HEK293 (cell line): ENCODE results near the gene KBTBD8.

Experiments
- CTCF ChIA-PET: fragments of 350-600 bp; formaldehyde crosslinking; extraction: SDS; loops from one replicate; lab custom pipeline; 2021; ENCODE audit warnings: antibody characterized with exemption; lab: Yijun Ruan, JAX
- POLR2A ChIA-PET: fragments of 300-600 bp; formaldehyde crosslinking; extraction: SDS; loops from one replicate; lab custom pipeline; 2020; ENCODE audit warnings: antibody characterized with exemption, inconsistent platforms; lab: Yijun Ruan, JAX
- H3K27ac ChIP-seq: fragments of 200-500 bp; sonication (Bioruptor generic); 2 replicates; pipeline ENCODE4 v1.5.1; 2014; ENCODE audit warnings: low read depth, low read length, control low read depth, inconsistent platforms; ENCODE audit errors: extremely low read depth
- H3K36me3 ChIP-seq, 2 experiments: fragments of 200-500 bp in 1 of 2; sonication (Bioruptor generic) in 1 of 2; 1 replicate in 1 of 2; 2 replicates in 1 of 2; pipeline ENCODE4 v1.5.1; 2014 to 2017; ENCODE audit warnings: inconsistent platforms in 2 of 2, low read length in 2 of 2; ENCODE audit not compliant: control insufficient read depth in 2 of 2, insufficient read depth in 1 of 2
- H3K4me1 ChIP-seq: fragments of 200-500 bp; sonication (Bioruptor generic); 2 replicates; pipeline ENCODE4 v1.5.1; 2014; ENCODE audit warnings: mild to moderate bottlenecking, low read length, inconsistent platforms; ENCODE audit not compliant: control insufficient read depth, insufficient read depth
- H3K4me3 ChIP-seq: 2 replicates; pipeline ENCODE4 v1.5.1; 2011; ENCODE audit warnings: low read depth, mild to moderate bottlenecking, control low read depth, low read length, moderate library complexity
- H3K9me3 ChIP-seq: fragments of 200-500 bp; sonication (Bioruptor generic); 2 replicates; pipeline ENCODE4 v1.5.1; 2014; ENCODE audit warnings: low read depth, low read length, inconsistent platforms; ENCODE audit not compliant: control insufficient read depth, insufficient read depth
- AEBP2 ChIP-seq: fragments of 450-650 bp; formaldehyde crosslinking; IDR thresholded peaks from 2 replicates; pipeline ENCODE4 v1.5.1; 2016; ENCODE audit warnings: missing biosample characterization, missing genetic modification characterization, borderline replicate concordance
- FEZF1 ChIP-seq: fragments of 450-650 bp; formaldehyde crosslinking; IDR thresholded peaks from 2 replicates; pipeline ENCODE4 v1.5.1; 2016; ENCODE audit warnings: missing biosample characterization, missing genetic modification characterization
- GLI4 ChIP-seq: fragments of 450-650 bp; formaldehyde crosslinking; IDR thresholded peaks from 2 replicates; pipeline ENCODE4 v1.5.1; 2016; ENCODE audit warnings: missing biosample characterization, missing genetic modification characterization
- OVOL3 ChIP-seq: fragments of 450-650 bp; formaldehyde crosslinking; IDR thresholded peaks from 2 replicates; pipeline ENCODE4 v1.5.1; 2016; ENCODE audit warnings: missing biosample characterization, missing genetic modification characterization
- PATZ1 ChIP-seq: fragments of 450-650 bp; formaldehyde crosslinking; IDR thresholded peaks from 2 replicates; pipeline ENCODE4 v1.5.1; 2016; ENCODE audit warnings: missing biosample characterization, missing genetic modification characterization
- PRDM1 ChIP-seq: fragments of 450-650 bp; formaldehyde crosslinking; IDR thresholded peaks from 2 replicates; pipeline ENCODE4; 2016; ENCODE audit warnings: missing biosample characterization, missing genetic modification characterization
- SETDB1 ChIP-seq: IDR thresholded peaks from one replicate; pipeline ENCODE4 v1.6.1; 2017; ENCODE audit warnings: mild to moderate bottlenecking, low read length, moderate library complexity, mixed read lengths; ENCODE audit not compliant: insufficient read length
- ZBTB17 ChIP-seq: fragments of 450-650 bp; formaldehyde crosslinking; IDR thresholded peaks from 2 replicates; pipeline ENCODE4 v1.5.1; 2016; ENCODE audit warnings: missing biosample characterization, missing genetic modification characterization
- ZBTB20 ChIP-seq: fragments of 450-650 bp; formaldehyde crosslinking; IDR thresholded peaks from 2 replicates; pipeline ENCODE4 v1.5.1; 2016; ENCODE audit warnings: missing biosample characterization, missing genetic modification characterization
- ZBTB8A ChIP-seq: fragments of 450-650 bp; formaldehyde crosslinking; IDR thresholded peaks from 2 replicates; pipeline ENCODE4 v1.5.1; 2016; ENCODE audit warnings: missing biosample characterization, missing genetic modification characterization
- ZNF10 ChIP-seq: fragments of 450-650 bp; formaldehyde crosslinking; IDR thresholded peaks from 2 replicates; pipeline ENCODE4 v1.5.1; 2017; ENCODE audit warnings: missing biosample characterization, missing genetic modification characterization
- ZNF138 ChIP-seq: fragments of 450-650 bp; formaldehyde crosslinking; IDR thresholded peaks from 2 replicates; pipeline ENCODE4 v1.5.1; 2016; ENCODE audit warnings: missing biosample characterization, missing genetic modification characterization, borderline replicate concordance
- ZNF223 ChIP-seq: fragments of 450-650 bp; formaldehyde crosslinking; IDR thresholded peaks from 2 replicates; pipeline ENCODE4 v1.5.1; 2016; ENCODE audit warnings: missing biosample characterization, missing genetic modification characterization
- ZNF239 ChIP-seq: fragments of 450-650 bp; formaldehyde crosslinking; IDR thresholded peaks from 2 replicates; pipeline ENCODE4 v1.5.1; 2016; ENCODE audit warnings: missing biosample characterization, missing genetic modification characterization
- ZNF292 ChIP-seq: fragments of 450-650 bp; formaldehyde crosslinking; IDR thresholded peaks from 2 replicates; pipeline ENCODE4 v1.5.1; 2016; ENCODE audit warnings: low read depth, missing biosample characterization, missing genetic modification characterization, borderline replicate concordance
- ZNF324 ChIP-seq: fragments of 450-650 bp; formaldehyde crosslinking; IDR thresholded peaks from 2 replicates; pipeline ENCODE4 v1.5.1; 2016; ENCODE audit warnings: missing biosample characterization, missing genetic modification characterization
- ZNF398 ChIP-seq: fragments of 450-650 bp; formaldehyde crosslinking; IDR thresholded peaks from 2 replicates; pipeline ENCODE4 v1.5.1; 2017; ENCODE audit warnings: missing biosample characterization, missing genetic modification characterization
- ZNF426 ChIP-seq: fragments of 450-650 bp; formaldehyde crosslinking; IDR thresholded peaks from 2 replicates; pipeline ENCODE4 v1.5.1; 2017; ENCODE audit warnings: missing biosample characterization, missing genetic modification characterization, mild to moderate bottlenecking, inconsistent platforms, moderate library complexity
- ZNF488 ChIP-seq: fragments of 450-650 bp; formaldehyde crosslinking; IDR thresholded peaks from 2 replicates; pipeline ENCODE4 v1.5.1; 2016; ENCODE audit warnings: missing biosample characterization, missing genetic modification characterization
- ZNF513 ChIP-seq: fragments of 450-650 bp; IDR thresholded peaks from 2 replicates; pipeline ENCODE4 v1.5.1; 2018; ENCODE audit warnings: missing biosample characterization, missing genetic modification characterization
- ZNF514 ChIP-seq: fragments of 450-650 bp; formaldehyde crosslinking; IDR thresholded peaks from 2 replicates; pipeline ENCODE4 v1.5.1; 2016; ENCODE audit warnings: missing biosample characterization, missing genetic modification characterization
- ZNF530 ChIP-seq: fragments of 450-650 bp; formaldehyde crosslinking; IDR thresholded peaks from 2 replicates; pipeline ENCODE4 v1.5.1; 2016; ENCODE audit warnings: low read depth, missing biosample characterization, missing genetic modification characterization
- ZNF626 ChIP-seq: fragments of 450-650 bp; sonication (Bioruptor Pico); formaldehyde crosslinking; IDR thresholded peaks from 2 replicates; pipeline ENCODE4 v1.5.1; 2018; ENCODE audit warnings: missing biosample characterization, missing genetic modification characterization, inconsistent platforms
- ZNF654 ChIP-seq: fragments of 450-650 bp; formaldehyde crosslinking; IDR thresholded peaks from 2 replicates; pipeline ENCODE4 v1.5.1; 2016; ENCODE audit warnings: low read depth, missing biosample characterization, missing genetic modification characterization
- ZNF670 ChIP-seq: fragments of 450-650 bp; formaldehyde crosslinking; IDR thresholded peaks from 2 replicates; pipeline ENCODE4 v1.5.1; 2016; ENCODE audit warnings: missing biosample characterization, missing genetic modification characterization, low read depth
- ZNF707 ChIP-seq: fragments of 450-650 bp; formaldehyde crosslinking; IDR thresholded peaks from 2 replicates; pipeline ENCODE4 v1.5.1; 2016; ENCODE audit warnings: missing biosample characterization, missing genetic modification characterization
- ZNF777 ChIP-seq: fragments of 450-650 bp; formaldehyde crosslinking; IDR thresholded peaks from 2 replicates; pipeline ENCODE4 v1.5.1; 2017; ENCODE audit warnings: missing biosample characterization, missing genetic modification characterization, borderline replicate concordance
- ZNF837 ChIP-seq: fragments of 450-650 bp; formaldehyde crosslinking; IDR thresholded peaks from 2 replicates; pipeline ENCODE4 v1.5.1; 2016; ENCODE audit warnings: missing biosample characterization, missing genetic modification characterization

KBTBD8 gene

GRCh38 chr3:66952357-66952756 is 45.8 kb upstream of the KBTBD8 start (continued):
- no peak for TF ChIP-seq ZNF398 (tag by site-specific recombination)

GRCh38 chr3:66953934-66954445 is 44.1 kb upstream of the KBTBD8 start:
- no peaks in the 10 kb centered on the region for H3K9me3 ChIP-seq
- TF ChIP-seq ZBTB8A (tag by site-specific recombination) (no peak), AEBP2 (tag by site-specific recombination) (no peak), ZNF514 (tag by site-specific recombination) (no peak), ZBTB17 (tag by site-specific recombination) (no peak), ZNF138 (tag by site-specific recombination) (no peak), ZBTB20 (tag by site-specific recombination) (no peak), ZNF513 (no peak), ZNF223 (tag by site-specific recombination) (no peak), ZNF707 (tag by site-specific recombination) (no peak), ZNF654 (tag by site-specific recombination) (no peak), GLI4 (tag by site-specific recombination) (no peak), PRDM1 (tag by site-specific recombination) (no peak), ZNF239 (no peak), ZNF292 (tag by site-specific recombination) (no peak), ZNF670 (tag by site-specific recombination) (no peak), ZNF10 (tag by site-specific recombination) (no peak)
- TF ChIP-seq, all 188 proteins: peak for 0
- Histone ChIP-seq H3K27ac (no peak overlapping the region), H3K36me3 (no peaks in the 10 kb centered on the region), H3K4me1 (no peaks in the 10 kb centered on the region), H3K4me3 (no peak overlapping the region)
- ChIA-PET CTCF (interaction anchor here (0.7 kb wide), 2 partner anchors 159 to 210 kb away, joined by 3 read pairs; no protein-coding TSS in a partner anchor), POLR2A (no interaction called here)

GRCh38 chr3:66956742-66957141 is 41.4 kb upstream of the KBTBD8 start:
- ChIA-PET POLR2A (no interaction called here), CTCF (no interaction called here)
- H3K27ac ChIP-seq: no peak overlapping the region
- H3K4me3 ChIP-seq: no peak overlapping the region
- no peaks in the 10 kb centered on the region for H3K36me3 ChIP-seq
- no peaks in the 10 kb centered on the region for H3K4me1 ChIP-seq
- H3K9me3 ChIP-seq: no peaks in the 10 kb centered on the region
- TF ChIP-seq ZNF626 (tag by site-specific recombination): no peak
- no peak for TF ChIP-seq ZNF488 (tag by site-specific recombination)
- no peak for TF ChIP-seq FEZF1 (tag by site-specific recombination)
- no peak for TF ChIP-seq ZNF426
- TF ChIP-seq ZNF324: no peak
- TF ChIP-seq PATZ1 (tag by site-specific recombination): no peak
- TF ChIP-seq ZNF837 (tag by site-specific recombination): no peak
- no peak for TF ChIP-seq SETDB1
- TF ChIP-seq ZNF777: no peak
- TF ChIP-seq ZNF530 (tag by site-specific recombination): no peak
- TF ChIP-seq OVOL3 (tag by site-specific recombination): no peak
- no peak for TF ChIP-seq PRDM1 (tag by site-specific recombination)
